Tibial artery (tissue), 4 donors: ENCODE data around the gene MSMB.
"Not testable (repeated sequence)": the region's sequence is repeated elsewhere in the genome, so short reads cannot be mapped to it uniquely, and the experiment has no call there.

Source experiments
- DNase-seq, 2 donors: peaks; one replicate each; pipeline ENCODE4 v3.0.0-alpha.2; 2019
- H3K27ac ChIP-seq, 2 donors: fragments of 200-600 bp; sonication (generic) in 1 of 2; 1 replicate in 1 of 2; 2 replicates in 1 of 2; pipeline ENCODE4 v1.5.1; 2018 to 2019; ENCODE audit warnings: mild to moderate bottlenecking in 1 of 2
- H3K27me3 ChIP-seq, 2 donors: fragments of 200-600 bp; sonication (generic) in 1 of 2; one replicate each; pipeline versions ENCODE4 v1.5.1 to v1.6.0; 2016 to 2019
- H3K36me3 ChIP-seq, 3 donors: fragments of 200-600 bp; sonication (generic) in 2 of 3; one replicate each; pipeline ENCODE4 v1.5.1; 2016 to 2019; ENCODE audit warnings: mild to moderate bottlenecking in 2 of 3
- H3K4me1 ChIP-seq, 4 donors: fragments of 200-600 bp; sonication (generic) in 2 of 4; 1 replicate in 3 of 4; 2 replicates in 1 of 4; pipeline ENCODE4 v1.5.1; 2016 to 2019
- H3K4me3 ChIP-seq, 2 donors: fragments of 200-600 bp; sonication (generic) in 1 of 2; 1 replicate in 1 of 2; 2 replicates in 1 of 2; pipeline ENCODE4 v1.5.1; 2018 to 2019; ENCODE audit warnings: mild to moderate bottlenecking in 2 of 2
- H3K9me3 ChIP-seq, 3 donors: fragments of 200-600 bp; sonication (generic) in 1 of 3; one replicate each; pipeline ENCODE4 v1.5.1; 2016 to 2019
- intact Hi-C: fragments of 100-400 bp; cut with DNase I; formaldehyde crosslinking; loops from one replicate; pipeline ENCODE4 v1.15.0; 2023; ENCODE audit warnings: low total_unique reads
- TF ChIP-seq, protein P1 (sequence below), 2 experiments: fragments of 200-600 bp in 1 of 2; fragments of 450-650 bp in 1 of 2; IDR thresholded peaks; one replicate each; pipeline ENCODE4 v1.5.1; 2017 to 2019; ENCODE audit warnings: antibody characterized with exemption in 2 of 2, mild to moderate bottlenecking in 1 of 2, moderate library complexity in 1 of 2

The MSMB gene

DNA sequence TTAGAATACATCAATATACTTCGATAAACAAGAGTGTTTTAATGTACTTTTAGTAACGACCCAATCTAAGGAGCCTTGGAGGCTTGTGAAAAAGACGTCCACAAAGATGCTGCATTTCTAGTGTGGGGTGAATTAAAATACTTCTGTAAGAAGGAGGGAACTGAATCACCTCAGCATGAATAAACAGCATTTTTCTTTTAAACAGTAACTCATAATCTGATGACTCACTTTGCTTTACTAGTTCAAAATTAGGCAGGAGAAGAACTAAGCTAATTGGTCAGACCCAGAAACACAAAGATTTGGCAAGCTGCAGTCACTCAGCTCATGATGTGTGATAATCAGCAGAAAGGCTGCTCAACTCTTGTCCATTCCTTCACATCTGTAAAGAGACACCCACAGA lies 39.9 kb downstream of the MSMB start:
- intact Hi-C loops = no loop called here
- DNase-seq = no peak
- Histone ChIP-seq H3K9me3 (no peaks in the 10 kb centered on the region), H3K27me3 (no peaks in the 10 kb centered on the region), H3K27ac (no peak overlapping the region), H3K4me1 (no peaks in the 10 kb centered on the region), H3K36me3 (peaks cover 91 to 99% (median 96%) of the 10 kb centered on the region in 3 donors), H3K4me3 (no peak overlapping the region)
- TF ChIP-seq, protein P1, sequence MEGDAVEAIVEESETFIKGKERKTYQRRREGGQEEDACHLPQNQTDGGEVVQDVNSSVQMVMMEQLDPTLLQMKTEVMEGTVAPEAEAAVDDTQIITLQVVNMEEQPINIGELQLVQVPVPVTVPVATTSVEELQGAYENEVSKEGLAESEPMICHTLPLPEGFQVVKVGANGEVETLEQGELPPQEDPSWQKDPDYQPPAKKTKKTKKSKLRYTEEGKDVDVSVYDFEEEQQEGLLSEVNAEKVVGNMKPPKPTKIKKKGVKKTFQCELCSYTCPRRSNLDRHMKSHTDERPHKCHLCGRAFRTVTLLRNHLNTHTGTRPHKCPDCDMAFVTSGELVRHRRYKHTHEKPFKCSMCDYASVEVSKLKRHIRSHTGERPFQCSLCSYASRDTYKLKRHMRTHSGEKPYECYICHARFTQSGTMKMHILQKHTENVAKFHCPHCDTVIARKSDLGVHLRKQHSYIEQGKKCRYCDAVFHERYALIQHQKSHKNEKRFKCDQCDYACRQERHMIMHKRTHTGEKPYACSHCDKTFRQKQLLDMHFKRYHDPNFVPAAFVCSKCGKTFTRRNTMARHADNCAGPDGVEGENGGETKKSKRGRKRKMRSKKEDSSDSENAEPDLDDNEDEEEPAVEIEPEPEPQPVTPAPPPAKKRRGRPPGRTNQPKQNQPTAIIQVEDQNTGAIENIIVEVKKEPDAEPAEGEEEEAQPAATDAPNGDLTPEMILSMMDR (IDR thresholded peaks at IDR 0.05) = no peak

GRCh38 chr10:46005383-46005782 lies 40.7 kb downstream of the MSMB start:
- Histone ChIP-seq H3K4me1 (no peaks in the 10 kb centered on the region), H3K27ac (no peak overlapping the region), H3K9me3 (no peaks in the 10 kb centered on the region), H3K27me3 (no peaks in the 10 kb centered on the region), H3K4me3 (no peak overlapping the region), H3K36me3 (peaks cover 84 to 98% (median 93%) of the 10 kb centered on the region in 3 donors)
- no peak for DNase-seq
- TF ChIP-seq, protein P1 (IDR thresholded peaks at IDR 0.05) = no peak
- intact Hi-C loops = no loop called here

- no peak overlapping the region for H3K27ac ChIP-seq
- H3K4me3 ChIP-seq = no peak overlapping the region
- H3K9me3 ChIP-seq = no peaks in the 10 kb centered on the region
- peaks cover 84 to 98% (median 93%) of the 10 kb centered on the region in 3 donors for H3K36me3 ChIP-seq
- intact Hi-C loops = no loop called here
- no peak for DNase-seq
- TF ChIP-seq, protein P1 (IDR thresholded peaks at IDR 0.05) = no peak
- H3K27me3 ChIP-seq = no peaks in the 10 kb centered on the region
- H3K4me1 ChIP-seq = no peaks in the 10 kb centered on the region
Observed at GRCh38 chr10:46004963-46005362, 41.1 kb downstream of the MSMB start.

- no peaks in the 10 kb centered on the region for H3K9me3 ChIP-seq
- H3K4me3 ChIP-seq = no peak overlapping the region
- no peak overlapping the region for H3K27ac ChIP-seq
- no peaks in the 10 kb centered on the region for H3K4me1 ChIP-seq
- no peaks in the 10 kb centered on the region for H3K27me3 ChIP-seq
- H3K36me3 ChIP-seq = peaks cover 74 to 98% (median 78%) of the 10 kb centered on the region in 3 donors
- DNase-seq = no peak
- TF ChIP-seq, protein P1 (IDR thresholded peaks at IDR 0.05) = no peak
- intact Hi-C loops = no loop called here
Observed at GRCh38 chr10:46002916-46003693, 43.0 kb downstream of the MSMB start.

DNA sequence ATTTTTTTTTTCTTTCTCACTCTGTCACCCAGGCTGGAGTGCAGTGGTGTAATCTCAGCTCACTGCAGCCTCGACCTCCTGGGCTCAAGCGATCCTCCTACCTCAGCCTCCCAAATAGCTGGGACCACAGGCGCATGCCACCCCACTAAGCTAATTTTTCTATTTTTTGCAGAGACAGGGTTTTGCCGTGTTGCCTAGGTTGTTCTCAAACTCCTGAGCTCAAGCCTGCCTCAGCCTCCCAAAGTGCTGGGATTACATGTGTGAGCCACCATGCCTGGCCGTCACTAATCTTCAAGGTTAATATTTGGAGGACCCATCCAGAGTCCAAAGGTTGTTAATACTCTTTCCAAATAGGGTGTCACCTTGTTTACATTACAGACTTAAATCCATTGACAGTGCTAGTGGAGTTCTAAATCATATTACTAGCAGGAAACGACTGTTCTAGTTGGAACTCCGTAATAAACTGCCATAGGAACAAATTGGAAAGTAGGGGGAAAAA lies 43.8 kb downstream of the MSMB start:
- peaks cover 66 to 97% (median 79%) of the 10 kb centered on the region in 3 donors for H3K36me3 ChIP-seq
- H3K4me1 ChIP-seq, DNase-seq, H3K4me3 ChIP-seq, H3K27me3 ChIP-seq, intact Hi-C loops, H3K27ac ChIP-seq, H3K9me3 ChIP-seq: not testable (repeated sequence)

DNA sequence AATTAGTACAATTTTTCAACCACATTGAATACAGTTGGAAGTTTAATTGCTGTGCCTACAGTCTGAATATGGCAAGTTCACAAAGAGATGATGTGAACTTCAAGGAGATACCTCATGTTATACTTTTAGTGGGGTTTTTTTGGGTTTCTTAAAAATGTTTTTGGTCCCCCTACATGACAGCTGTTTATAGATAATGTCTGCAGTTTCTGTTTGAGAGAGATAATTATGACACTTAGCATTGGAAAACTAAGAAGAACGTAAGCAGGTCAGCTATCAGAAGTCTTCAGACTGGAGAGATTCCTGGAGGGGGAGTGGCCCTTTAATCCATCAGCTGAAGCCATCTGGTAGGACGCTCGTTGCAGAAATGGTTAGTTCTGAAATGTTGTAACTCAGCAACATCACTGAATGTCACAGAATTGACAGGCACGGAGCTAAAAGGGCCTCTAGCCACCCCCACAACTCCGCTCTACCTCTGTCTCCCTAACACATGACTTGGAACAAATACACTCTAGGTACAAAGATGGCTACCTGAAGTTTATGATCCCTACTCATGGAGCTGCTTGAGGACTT lies 44.8 kb downstream of the MSMB start:
- peaks cover 56 to 89% (median 72%) of the 10 kb centered on the region in 3 donors for H3K36me3 ChIP-seq
- no peak for DNase-seq
- intact Hi-C loops = no loop called here
- TF ChIP-seq, protein P1 (IDR thresholded peaks at IDR 0.05) = no peak
- no peaks in the 10 kb centered on the region for H3K27me3 ChIP-seq
- no peak overlapping the region for H3K4me3 ChIP-seq
- no peaks in the 10 kb centered on the region for H3K4me1 ChIP-seq
- no peaks in the 10 kb centered on the region for H3K9me3 ChIP-seq
- no peak overlapping the region for H3K27ac ChIP-seq
